ENCODE measurements around the gene REV1.
A peak's percentile ranks its signal among the peaks of the same experiment; 100 is the strongest.
"Not testable (repeated sequence)": the region's sequence is repeated elsewhere in the genome, so short reads cannot be mapped to it uniquely, and the experiment has no call there.

Gene REV1

GRCh38 chr2:99489761-99490622, at the start of gene REV1:
TSS of gene REV1 (minus strand) at chr2:99490017. CDS start at chr2:99464975, 25,042 bp downstream.
- peak; percentile 83 to 95 (median 87) for DNase-seq

GRCh38 chr2:99537910-99538485, 48.2 kb upstream of the REV1 start:
- no peak for DNase-seq

- DNase-seq: no peak
Measured at GRCh38 chr2:99524056-99524455, 34.2 kb upstream of the REV1 start.

- no peak for DNase-seq
Measured at GRCh38 chr2:99522157-99522556, 32.3 kb upstream of the REV1 start.

- DNase-seq: no peak
Measured at GRCh38 chr2:99520813-99521212, 31.0 kb upstream of the REV1 start.

- DNase-seq: no peak
Measured at GRCh38 chr2:99520195-99520594, 30.4 kb upstream of the REV1 start.

- DNase-seq: no peak
Measured at GRCh38 chr2:99514357-99514756, 24.5 kb upstream of the REV1 start.

GRCh38 chr2:99512181-99512591, 22.4 kb upstream of the REV1 start:
- no peak for DNase-seq

- no peak for DNase-seq
Measured at GRCh38 chr2:99509387-99509786, 19.6 kb upstream of the REV1 start.

GRCh38 chr2:99507937-99508818, 18.4 kb upstream of the REV1 start:
- no peak for DNase-seq

GRCh38 chr2:99504844-99505584, 15.2 kb upstream of the REV1 start:
- DNase-seq: no peak

- not testable (repeated sequence) for DNase-seq
Measured at GRCh38 chr2:99503662-99504416, 14.0 kb upstream of the REV1 start.

GRCh38 chr2:99496021-99496420, 6.2 kb upstream of the REV1 start:
- no peak for DNase-seq

- DNase-seq: no peak
Measured at GRCh38 chr2:99495115-99495860, 5.5 kb upstream of the REV1 start.

- DNase-seq: no peak
Measured at GRCh38 chr2:99492721-99493120, 2.9 kb upstream of the REV1 start.

- DNase-seq: no peak
Measured at GRCh38 chr2:99490623-99491461, 1.0 kb upstream of the REV1 start.

- DNase-seq: peak in 3 of 4 experiments; percentile 16 to 18 (median 17)
Measured at GRCh38 chr2:99489063-99489760, 605 bp downstream of the REV1 start.

GRCh38 chr2:99488539-99489062, 1.2 kb downstream of the REV1 start:
- DNase-seq: no peak

GRCh38 chr2:99487906-99488305, 1.9 kb downstream of the REV1 start:
- no peak for DNase-seq

All from activated naive CD4-positive, alpha-beta T cell (primary cell).